Measurements from ENCODE around the gene ZIC1.

DNA sequence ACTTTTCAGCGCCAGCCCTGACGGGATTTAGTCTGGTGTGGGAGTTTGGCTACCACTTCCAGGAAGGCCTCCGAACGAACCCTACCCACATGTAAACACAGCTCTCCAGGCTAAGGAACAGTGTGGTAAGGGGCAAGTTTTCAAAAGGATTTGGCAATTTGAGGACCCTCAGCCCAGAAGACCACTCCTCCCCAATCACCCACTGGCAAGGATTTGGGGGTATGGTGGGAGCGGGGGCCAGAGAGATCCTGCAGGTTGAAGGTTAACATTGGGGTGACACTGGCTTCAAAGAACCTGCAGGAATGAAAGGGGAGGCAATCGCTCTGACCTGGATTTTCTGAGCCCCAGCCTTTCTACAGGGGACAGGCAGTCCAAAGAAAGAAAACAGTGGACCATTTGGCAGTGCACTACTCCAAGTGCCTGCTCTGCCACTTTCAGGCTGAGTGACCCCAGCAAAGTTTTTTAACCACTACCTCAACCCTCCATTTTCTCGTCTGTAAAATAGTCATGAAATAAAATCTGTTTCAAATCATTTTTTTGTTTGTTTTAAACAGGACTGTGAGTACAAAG lies 37.3 kb upstream of the ZIC1 start:
- no peak for TF ChIP-seq ZNF274 (IDR thresholded peaks at IDR 0.05; ENCODE audit: low read depth, low read length)
- no peak for TF ChIP-seq EGR1 (IDR thresholded peaks at IDR 0.05; ENCODE audit: low read depth)
- TF ChIP-seq, protein P1, sequence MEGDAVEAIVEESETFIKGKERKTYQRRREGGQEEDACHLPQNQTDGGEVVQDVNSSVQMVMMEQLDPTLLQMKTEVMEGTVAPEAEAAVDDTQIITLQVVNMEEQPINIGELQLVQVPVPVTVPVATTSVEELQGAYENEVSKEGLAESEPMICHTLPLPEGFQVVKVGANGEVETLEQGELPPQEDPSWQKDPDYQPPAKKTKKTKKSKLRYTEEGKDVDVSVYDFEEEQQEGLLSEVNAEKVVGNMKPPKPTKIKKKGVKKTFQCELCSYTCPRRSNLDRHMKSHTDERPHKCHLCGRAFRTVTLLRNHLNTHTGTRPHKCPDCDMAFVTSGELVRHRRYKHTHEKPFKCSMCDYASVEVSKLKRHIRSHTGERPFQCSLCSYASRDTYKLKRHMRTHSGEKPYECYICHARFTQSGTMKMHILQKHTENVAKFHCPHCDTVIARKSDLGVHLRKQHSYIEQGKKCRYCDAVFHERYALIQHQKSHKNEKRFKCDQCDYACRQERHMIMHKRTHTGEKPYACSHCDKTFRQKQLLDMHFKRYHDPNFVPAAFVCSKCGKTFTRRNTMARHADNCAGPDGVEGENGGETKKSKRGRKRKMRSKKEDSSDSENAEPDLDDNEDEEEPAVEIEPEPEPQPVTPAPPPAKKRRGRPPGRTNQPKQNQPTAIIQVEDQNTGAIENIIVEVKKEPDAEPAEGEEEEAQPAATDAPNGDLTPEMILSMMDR (IDR thresholded peaks at IDR 0.05 in 2 of 3, conservative IDR thresholded peaks at IDR 0.05 in 1 of 3; ENCODE audit: borderline replicate concordance in 1 of 3, insufficient read depth in 1 of 3, low read depth in 2 of 3, low read length in 2 of 3) = no peak
- TF ChIP-seq POLR2A (IDR thresholded peaks at IDR 0.05; ENCODE audit: borderline replicate concordance, extremely low read depth, insufficient read depth, insufficient read length) = no peak
- TF ChIP-seq, protein P2, sequence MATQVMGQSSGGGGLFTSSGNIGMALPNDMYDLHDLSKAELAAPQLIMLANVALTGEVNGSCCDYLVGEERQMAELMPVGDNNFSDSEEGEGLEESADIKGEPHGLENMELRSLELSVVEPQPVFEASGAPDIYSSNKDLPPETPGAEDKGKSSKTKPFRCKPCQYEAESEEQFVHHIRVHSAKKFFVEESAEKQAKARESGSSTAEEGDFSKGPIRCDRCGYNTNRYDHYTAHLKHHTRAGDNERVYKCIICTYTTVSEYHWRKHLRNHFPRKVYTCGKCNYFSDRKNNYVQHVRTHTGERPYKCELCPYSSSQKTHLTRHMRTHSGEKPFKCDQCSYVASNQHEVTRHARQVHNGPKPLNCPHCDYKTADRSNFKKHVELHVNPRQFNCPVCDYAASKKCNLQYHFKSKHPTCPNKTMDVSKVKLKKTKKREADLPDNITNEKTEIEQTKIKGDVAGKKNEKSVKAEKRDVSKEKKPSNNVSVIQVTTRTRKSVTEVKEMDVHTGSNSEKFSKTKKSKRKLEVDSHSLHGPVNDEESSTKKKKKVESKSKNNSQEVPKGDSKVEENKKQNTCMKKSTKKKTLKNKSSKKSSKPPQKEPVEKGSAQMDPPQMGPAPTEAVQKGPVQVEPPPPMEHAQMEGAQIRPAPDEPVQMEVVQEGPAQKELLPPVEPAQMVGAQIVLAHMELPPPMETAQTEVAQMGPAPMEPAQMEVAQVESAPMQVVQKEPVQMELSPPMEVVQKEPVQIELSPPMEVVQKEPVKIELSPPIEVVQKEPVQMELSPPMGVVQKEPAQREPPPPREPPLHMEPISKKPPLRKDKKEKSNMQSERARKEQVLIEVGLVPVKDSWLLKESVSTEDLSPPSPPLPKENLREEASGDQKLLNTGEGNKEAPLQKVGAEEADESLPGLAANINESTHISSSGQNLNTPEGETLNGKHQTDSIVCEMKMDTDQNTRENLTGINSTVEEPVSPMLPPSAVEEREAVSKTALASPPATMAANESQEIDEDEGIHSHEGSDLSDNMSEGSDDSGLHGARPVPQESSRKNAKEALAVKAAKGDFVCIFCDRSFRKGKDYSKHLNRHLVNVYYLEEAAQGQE (IDR thresholded peaks at IDR 0.05; ENCODE audit: low read depth) = no peak
- TF ChIP-seq ZFX (IDR thresholded peaks at IDR 0.05) = no peak
- TF ChIP-seq FOSL1 (IDR thresholded peaks at IDR 0.05; ENCODE audit: low read depth) = no peak
- TF ChIP-seq EZH2 (IDR thresholded peaks at IDR 0.05) = no peak
- TF ChIP-seq, protein P3, sequence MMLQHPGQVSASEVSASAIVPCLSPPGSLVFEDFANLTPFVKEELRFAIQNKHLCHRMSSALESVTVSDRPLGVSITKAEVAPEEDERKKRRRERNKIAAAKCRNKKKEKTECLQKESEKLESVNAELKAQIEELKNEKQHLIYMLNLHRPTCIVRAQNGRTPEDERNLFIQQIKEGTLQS (IDR thresholded peaks at IDR 0.05) = no peak
- TF ChIP-seq EZH2phosphoT487 (IDR thresholded peaks at IDR 0.05; ENCODE audit: borderline replicate concordance) = no peak

Data from HCT116 (cell line).